ENCODE data around the gene ZNF25.
A peak's percentile ranks its signal among the peaks of the same experiment; 100 is the strongest.
"Not testable (repeated sequence)": the region's sequence is repeated elsewhere in the genome, so short reads cannot be mapped to it uniquely, and the experiment has no call there.

Gene ZNF25

GRCh38 chr10:37975401-37975991, 951 bp downstream of the ZNF25 start:
- peak overlapping the region; percentile 52 for H3K4me3 ChIP-seq
- peaks cover 3% of the 10 kb centered on the region; the same call in 1 of the 2 replicates for H3K4me1 ChIP-seq
- no peaks in the 10 kb centered on the region for H3K27me3 ChIP-seq (ENCODE audit: low read depth)
- in situ Hi-C loops (cut with MboI; ENCODE audit: low sequenced_read_pairs) = no loop called here
- no peaks in the 10 kb centered on the region for H3K9me3 ChIP-seq
- DNase-seq (ENCODE audit: low spot score in 2 of 2) = peak in 1 of 2 experiments; percentile 2
- H3K36me3 ChIP-seq (replicated peaks) = no peaks in the 10 kb centered on the region

DNA sequence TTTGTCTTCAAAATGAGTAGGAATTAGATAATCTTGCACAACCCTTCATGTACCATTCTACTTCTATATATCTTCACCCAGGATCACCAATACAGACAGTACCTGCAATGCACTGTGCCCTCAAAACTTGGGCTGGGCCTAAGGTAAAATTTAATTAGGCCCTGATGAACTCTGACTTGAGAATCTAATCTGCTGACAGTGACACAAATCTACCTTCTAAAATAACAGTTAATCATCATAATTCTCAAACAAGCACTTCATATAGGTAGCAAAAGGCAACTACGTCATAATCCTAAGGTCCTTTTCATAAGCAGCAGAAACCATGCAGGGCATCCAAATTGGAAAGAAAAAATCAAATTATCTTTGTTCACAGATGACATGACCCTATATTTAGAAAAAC, 4.1 kb downstream of the ZNF25 start:
- no peak overlapping the region for H3K4me3 ChIP-seq
- in situ Hi-C loops (cut with MboI; ENCODE audit: low sequenced_read_pairs) = no loop called here

GRCh38 chr10:37965006-37965405, 11.4 kb downstream of the ZNF25 start:
- Histone ChIP-seq H3K9me3 (no peaks in the 10 kb centered on the region), H3K27me3 (ENCODE audit: low read depth) (no peaks in the 10 kb centered on the region), H3K4me3 (no peak overlapping the region), H3K36me3 (replicated peaks) (no peaks in the 10 kb centered on the region), H3K4me1 (no peaks in the 10 kb centered on the region)
- in situ Hi-C loops (cut with MboI; ENCODE audit: low sequenced_read_pairs) = no loop called here
- no peak for DNase-seq (ENCODE audit: low spot score in 2 of 2)

More for the DNA sequence above, 4.1 kb downstream of the ZNF25 start:
- H3K36me3 ChIP-seq (replicated peaks) = no peaks in the 10 kb centered on the region
- H3K9me3 ChIP-seq = no peaks in the 10 kb centered on the region
- DNase-seq (ENCODE audit: low spot score in 2 of 2) = no peak
- H3K4me1 ChIP-seq = peaks cover 3% of the 10 kb centered on the region; the same call in 1 of the 2 replicates
- no peaks in the 10 kb centered on the region for H3K27me3 ChIP-seq (ENCODE audit: low read depth)

- in situ Hi-C loops (cut with MboI; ENCODE audit: low sequenced_read_pairs) = no loop called here
- Histone ChIP-seq H3K9me3 (no peaks in the 10 kb centered on the region), H3K4me1 (no peaks in the 10 kb centered on the region), H3K36me3 (replicated peaks) (no peaks in the 10 kb centered on the region), H3K27me3 (ENCODE audit: low read depth) (no peaks in the 10 kb centered on the region), H3K4me3 (no peak overlapping the region)
- DNase-seq (ENCODE audit: low spot score in 2 of 2) = no peak
Measured at GRCh38 chr10:37960591-37961137, 15.8 kb downstream of the ZNF25 start.

GRCh38 chr10:37957841-37958240, 18.6 kb downstream of the ZNF25 start:
- Histone ChIP-seq H3K4me3 (no peak overlapping the region), H3K27me3 (ENCODE audit: low read depth) (no peaks in the 10 kb centered on the region), H3K36me3 (replicated peaks) (no peaks in the 10 kb centered on the region), H3K4me1 (no peaks in the 10 kb centered on the region), H3K9me3 (no peaks in the 10 kb centered on the region)
- in situ Hi-C loops (cut with MboI; ENCODE audit: low sequenced_read_pairs) = no loop called here
- DNase-seq (ENCODE audit: low spot score in 2 of 2) = no peak

DNA sequence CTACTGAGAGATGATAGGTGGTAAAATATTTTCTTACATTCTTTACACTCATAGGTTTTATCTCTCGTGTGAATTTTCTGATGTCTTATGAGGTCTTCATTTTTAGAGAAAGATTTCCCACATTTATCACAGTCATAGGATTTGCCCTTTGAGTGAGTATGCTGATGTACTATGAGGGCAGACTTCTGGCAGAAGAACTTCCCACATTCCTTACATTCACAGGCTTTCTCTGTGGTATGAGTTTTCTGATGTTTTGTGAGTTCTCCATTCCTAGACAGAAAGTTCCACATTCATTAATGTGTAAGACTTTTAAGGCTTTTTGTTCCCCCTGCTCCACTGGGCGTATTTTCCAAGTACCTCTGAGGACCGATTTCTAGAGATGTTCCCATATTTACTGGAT, 23.5 kb downstream of the ZNF25 start:
- H3K27me3 ChIP-seq (ENCODE audit: low read depth) = no peaks in the 10 kb centered on the region
- no peaks in the 10 kb centered on the region for H3K36me3 ChIP-seq (replicated peaks)
- H3K9me3 ChIP-seq = peaks cover 5% of the 10 kb centered on the region; the same call in 1 of the 2 replicates
- in situ Hi-C loops (cut with MboI; ENCODE audit: low sequenced_read_pairs) = no loop called here
- no peak for DNase-seq (ENCODE audit: low spot score in 2 of 2)
- no peaks in the 10 kb centered on the region for H3K4me1 ChIP-seq
- H3K4me3 ChIP-seq = no peak overlapping the region

DNA sequence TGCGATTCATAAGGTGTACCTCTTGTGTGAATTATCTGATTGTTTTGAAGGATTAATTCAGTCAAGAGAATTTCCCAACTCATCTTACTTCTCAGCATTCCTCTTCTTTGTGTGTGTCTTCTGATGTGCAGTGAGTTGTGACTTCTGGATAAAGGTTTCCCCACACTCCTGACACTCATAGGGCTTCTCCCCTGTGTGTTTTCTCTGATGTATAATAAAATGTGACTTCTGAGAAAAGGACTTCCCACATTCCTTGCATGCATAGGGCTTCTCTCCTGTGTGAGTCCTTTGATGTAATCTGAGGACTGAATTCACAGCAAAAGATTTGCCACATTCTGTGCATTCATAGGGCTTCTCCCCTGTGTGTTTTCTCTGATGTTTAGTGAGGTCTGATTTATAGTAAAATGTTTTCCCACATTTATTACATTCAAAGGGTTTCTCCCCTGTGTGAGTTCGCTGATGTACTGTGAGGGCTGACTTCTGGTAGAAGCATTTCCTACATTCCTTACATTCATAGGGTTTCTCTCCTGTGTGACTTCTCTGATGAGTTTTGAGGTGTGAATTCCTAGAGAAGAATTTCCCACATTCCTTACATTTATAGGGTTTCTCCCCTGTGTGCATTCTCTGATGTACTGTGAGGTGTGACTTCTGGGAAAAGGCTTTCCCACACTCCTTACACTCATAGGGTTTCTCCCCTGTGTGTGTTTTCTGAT, 24.2 kb downstream of the ZNF25 start:
- no peaks in the 10 kb centered on the region for H3K27me3 ChIP-seq (ENCODE audit: low read depth)
- no peaks in the 10 kb centered on the region for H3K4me1 ChIP-seq
- no peak overlapping the region for H3K4me3 ChIP-seq
- H3K9me3 ChIP-seq = peaks cover 5% of the 10 kb centered on the region; the same call in 1 of the 2 replicates
- in situ Hi-C loops (cut with MboI; ENCODE audit: low sequenced_read_pairs) = no loop called here
- DNase-seq (ENCODE audit: low spot score in 2 of 2) = no peak
- no peaks in the 10 kb centered on the region for H3K36me3 ChIP-seq (replicated peaks)

DNA sequence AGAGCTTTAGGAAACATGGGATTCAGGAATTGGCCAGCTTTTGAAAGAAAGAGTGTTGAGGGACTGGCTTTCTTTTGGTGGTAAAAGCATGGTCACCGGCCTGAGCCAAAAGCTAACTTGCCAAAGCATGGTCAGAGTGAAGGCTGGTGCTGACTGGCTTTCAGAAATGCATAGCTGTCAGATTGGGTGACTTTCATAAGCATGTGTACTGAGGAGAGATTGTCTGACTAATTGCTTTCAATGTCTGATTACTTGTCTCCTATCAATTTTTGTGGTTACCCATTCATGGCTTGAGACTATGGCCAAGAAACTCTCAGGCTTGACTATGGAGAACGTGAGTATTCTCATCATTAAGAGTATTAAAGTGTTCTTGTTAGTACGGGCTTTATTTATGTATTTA, 28.2 kb downstream of the ZNF25 start:
- no peaks in the 10 kb centered on the region for H3K4me1 ChIP-seq
- DNase-seq (ENCODE audit: low spot score in 2 of 2) = no peak
- in situ Hi-C loops (cut with MboI; ENCODE audit: low sequenced_read_pairs) = no loop called here
- H3K36me3 ChIP-seq (replicated peaks) = no peaks in the 10 kb centered on the region
- no peak overlapping the region for H3K4me3 ChIP-seq
- peaks cover 5% of the 10 kb centered on the region; the same call in 1 of the 2 replicates for H3K9me3 ChIP-seq
- no peaks in the 10 kb centered on the region for H3K27me3 ChIP-seq (ENCODE audit: low read depth)

DNA sequence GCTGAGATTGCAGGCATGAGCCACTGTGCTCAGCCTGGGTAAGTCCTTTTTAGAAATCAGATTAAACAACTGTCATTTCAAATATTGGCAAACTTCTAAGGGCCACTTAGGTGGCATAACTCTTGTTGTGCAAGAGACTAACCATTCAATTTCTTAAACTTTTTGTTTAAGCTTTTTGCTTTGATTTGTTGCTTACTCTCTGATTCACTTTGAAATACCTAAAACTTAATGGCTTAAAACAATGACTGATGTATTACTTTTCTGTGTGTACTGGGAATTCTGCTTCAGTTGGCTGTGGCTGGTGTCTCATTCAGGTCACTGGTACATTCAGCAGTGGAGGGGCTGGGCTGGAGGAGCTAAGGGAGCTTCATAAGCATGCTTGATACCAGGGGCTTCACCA, 28.9 kb downstream of the ZNF25 start:
- Histone ChIP-seq H3K9me3 (peaks cover 3% of the 10 kb centered on the region; the same call in 1 of the 2 replicates), H3K4me1 (no peaks in the 10 kb centered on the region), H3K36me3 (replicated peaks) (no peaks in the 10 kb centered on the region), H3K27me3 (ENCODE audit: low read depth) (no peaks in the 10 kb centered on the region), H3K4me3 (no peak overlapping the region)
- in situ Hi-C loops (cut with MboI; ENCODE audit: low sequenced_read_pairs) = no loop called here
- DNase-seq (ENCODE audit: low spot score in 2 of 2) = no peak

GRCh38 chr10:37937864-37938263, 38.6 kb downstream of the ZNF25 start:
- Histone ChIP-seq H3K4me1 (no peaks in the 10 kb centered on the region), H3K36me3 (replicated peaks) (no peaks in the 10 kb centered on the region), H3K9me3 (no peaks in the 10 kb centered on the region), H3K4me3 (no peak overlapping the region), H3K27me3 (ENCODE audit: low read depth) (no peaks in the 10 kb centered on the region)
- in situ Hi-C loops (cut with MboI; ENCODE audit: low sequenced_read_pairs) = no loop called here
- no peak for DNase-seq (ENCODE audit: low spot score in 2 of 2)

GRCh38 chr10:37934791-37935190, 41.7 kb downstream of the ZNF25 start:
- in situ Hi-C loops (cut with MboI; ENCODE audit: low sequenced_read_pairs) = no loop called here
- H3K36me3 ChIP-seq (replicated peaks) = no peaks in the 10 kb centered on the region
- H3K4me1 ChIP-seq = no peaks in the 10 kb centered on the region
- no peak overlapping the region for H3K4me3 ChIP-seq
- H3K9me3 ChIP-seq = no peaks in the 10 kb centered on the region
- DNase-seq (ENCODE audit: low spot score in 2 of 2) = no peak
- H3K27me3 ChIP-seq (ENCODE audit: low read depth) = no peaks in the 10 kb centered on the region

- Histone ChIP-seq H3K27me3 (ENCODE audit: low read depth) (no peaks in the 10 kb centered on the region), H3K9me3 (no peaks in the 10 kb centered on the region), H3K4me1 (no peaks in the 10 kb centered on the region), H3K36me3 (replicated peaks) (no peaks in the 10 kb centered on the region), H3K4me3 (no peak overlapping the region)
- no peak for DNase-seq (ENCODE audit: low spot score in 2 of 2)
- in situ Hi-C loops (cut with MboI; ENCODE audit: low sequenced_read_pairs) = no loop called here
Measured at GRCh38 chr10:37930423-37930822, 46.0 kb downstream of the ZNF25 start.

DNA sequence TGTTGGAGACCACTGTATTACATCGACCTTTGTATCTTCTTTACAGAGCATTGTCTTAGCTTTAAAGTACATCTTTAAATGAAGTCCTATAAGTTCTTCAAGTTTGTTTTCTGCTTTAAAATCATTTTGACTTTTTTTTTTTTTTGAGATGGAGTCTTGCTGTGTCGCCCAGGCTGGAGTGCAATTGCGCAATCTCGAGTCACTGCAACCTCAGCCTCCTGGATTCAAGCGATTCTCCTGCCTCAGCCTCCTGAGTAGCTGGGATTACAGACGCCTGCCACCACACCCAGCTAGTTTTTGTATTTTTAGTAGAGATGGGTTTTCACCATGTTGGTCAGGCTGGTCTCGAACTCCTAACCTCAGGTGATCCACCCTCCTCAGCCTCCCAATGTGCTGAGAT, 68.3 kb downstream of the ZNF25 start:
- H3K36me3 ChIP-seq (replicated peaks); H3K4me1 ChIP-seq; H3K4me3 ChIP-seq; in situ Hi-C loops (cut with MboI; ENCODE audit: low sequenced_read_pairs); DNase-seq (ENCODE audit: low spot score in 2 of 2); H3K27me3 ChIP-seq (ENCODE audit: low read depth); H3K9me3 ChIP-seq: not testable (repeated sequence)

GRCh38 chr10:37906382-37906781, 70.1 kb downstream of the ZNF25 start:
- no peak for DNase-seq (ENCODE audit: low spot score in 2 of 2)
- in situ Hi-C loops (cut with MboI; ENCODE audit: low sequenced_read_pairs) = no loop called here
- no peak overlapping the region for H3K4me3 ChIP-seq
- no peaks in the 10 kb centered on the region; the same call in 1 of the 2 replicates for H3K9me3 ChIP-seq
- no peaks in the 10 kb centered on the region for H3K27me3 ChIP-seq (ENCODE audit: low read depth)
- H3K4me1 ChIP-seq = no peaks in the 10 kb centered on the region
- H3K36me3 ChIP-seq (replicated peaks) = no peaks in the 10 kb centered on the region

Data from HAP-1 (cell line).